CD4-positive, alpha-beta T cell treated with Interleukin-4 for 1 hour (primary cell): ENCODE data around the gene ZNF595.
A peak's percentile ranks its signal among the peaks of the same experiment; 100 is the strongest.
"Not testable (repeated sequence)": the region's sequence is repeated elsewhere in the genome, so short reads cannot be mapped to it uniquely, and the experiment has no call there.

ENCODE experiments used
- DNase-seq, 2 donors: peaks; one replicate each; pipeline ENCODE4 v3.0.0-alpha.2; 2020 to 2022

The ZNF595 gene

DNA sequence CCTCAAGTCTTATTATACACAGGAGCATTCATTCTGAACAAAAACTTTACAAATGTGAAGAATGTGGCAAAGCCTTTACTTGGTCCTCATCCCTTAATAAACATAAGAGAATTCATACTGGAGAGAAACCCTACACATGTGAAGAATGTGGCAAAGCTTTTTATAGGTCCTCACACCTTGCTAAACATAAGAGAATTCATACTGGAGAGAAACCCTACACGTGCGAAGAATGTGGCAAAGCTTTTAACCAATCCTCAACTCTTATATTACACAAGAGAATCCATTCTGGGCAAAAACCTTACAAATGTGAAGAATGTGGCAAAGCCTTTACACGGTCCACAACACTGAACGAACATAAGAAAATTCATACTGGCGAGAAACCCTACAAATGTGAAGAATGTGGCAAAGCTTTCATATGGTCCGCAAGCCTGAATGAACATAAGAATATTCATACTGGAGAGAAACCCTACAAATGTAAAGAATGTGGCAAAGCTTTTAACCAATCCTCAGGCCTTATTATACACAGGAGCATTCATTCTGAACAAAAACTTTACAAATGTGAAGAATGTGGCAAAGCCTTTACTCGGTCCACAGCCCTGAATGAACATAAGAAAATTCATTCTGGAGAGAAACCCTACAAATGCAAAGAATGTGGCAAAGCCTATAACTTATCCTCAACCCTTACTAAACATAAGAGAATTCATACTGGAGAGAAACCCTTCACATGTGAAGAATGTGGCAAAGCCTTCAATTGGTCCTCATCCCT lies 33.6 kb downstream of the ZNF595 start:
- DNase-seq = not testable (repeated sequence)

DNA sequence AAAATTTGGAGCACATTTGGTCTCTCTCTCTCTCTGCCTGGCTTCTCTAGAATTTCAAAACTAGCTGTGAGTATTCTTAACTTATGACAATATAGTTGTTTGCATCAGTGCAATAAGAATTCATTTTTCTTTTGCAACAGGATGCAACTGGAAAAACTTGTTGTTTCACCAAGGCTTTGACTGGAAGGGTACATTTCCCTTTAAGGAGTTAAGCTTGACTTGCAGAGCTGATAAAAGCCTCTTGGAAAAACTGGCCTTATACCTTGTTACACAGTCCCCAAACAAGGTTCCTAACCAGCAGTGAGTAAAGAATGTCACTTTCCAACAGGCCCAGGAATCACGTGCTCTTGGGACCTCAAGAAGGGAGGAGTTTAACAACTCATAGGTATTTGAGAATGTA lies 45.3 kb downstream of the ZNF595 start:
- DNase-seq = no peak

- DNase-seq = no peak
These were observed 46.7 kb downstream of the ZNF595 start for GRCh38 chr4:99863-100262.

DNA sequence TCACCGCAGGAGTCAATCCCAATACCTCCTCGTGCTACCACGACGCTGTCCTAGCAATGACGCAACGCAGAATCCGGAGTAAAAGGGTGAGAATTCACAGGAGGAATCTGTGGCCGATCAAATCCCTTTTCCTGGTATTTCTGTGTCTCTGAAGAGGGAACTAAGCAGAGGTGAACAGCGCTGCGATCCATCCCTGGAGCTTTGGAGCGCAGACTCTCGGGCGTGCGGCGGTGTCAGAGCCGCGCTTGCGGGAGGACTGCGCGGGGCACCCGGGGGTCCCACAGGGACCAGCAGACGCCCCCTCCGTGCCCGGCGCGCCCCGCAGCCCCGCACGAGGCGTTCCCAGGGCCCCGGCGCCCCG lies 53.9 kb downstream of the ZNF595 start:
- DNase-seq = no peak

- no peak for DNase-seq
These were observed 54.6 kb downstream of the ZNF595 start for GRCh38 chr4:107444-108429.

GRCh38 chr4:112771-113170 lies 59.6 kb downstream of the ZNF595 start:
- DNase-seq = no peak

GRCh38 chr4:113732-114131 lies 60.6 kb downstream of the ZNF595 start:
- no peak for DNase-seq

DNA sequence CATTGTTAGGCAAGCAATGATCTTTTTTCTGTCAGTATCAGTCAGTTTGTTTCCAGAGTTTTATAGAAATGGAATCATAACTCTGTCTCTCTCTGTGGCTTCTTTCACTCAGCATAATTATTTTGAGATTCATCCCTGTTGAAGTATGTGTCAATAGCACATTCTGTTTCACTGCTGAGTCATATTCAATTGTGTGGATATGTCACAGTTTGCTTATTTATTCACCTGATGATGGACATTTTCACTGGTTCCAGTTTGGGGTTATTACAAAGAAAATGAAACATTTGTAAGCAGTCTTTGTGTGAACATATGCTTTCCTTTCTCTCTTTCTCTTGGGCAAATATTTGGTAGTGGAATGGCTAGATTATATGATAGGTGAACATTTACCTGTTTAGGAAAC lies 61.0 kb downstream of the ZNF595 start:
- no peak for DNase-seq

- no peak for DNase-seq
These were observed 63.4 kb downstream of the ZNF595 start for GRCh38 chr4:116499-116898.

DNA sequence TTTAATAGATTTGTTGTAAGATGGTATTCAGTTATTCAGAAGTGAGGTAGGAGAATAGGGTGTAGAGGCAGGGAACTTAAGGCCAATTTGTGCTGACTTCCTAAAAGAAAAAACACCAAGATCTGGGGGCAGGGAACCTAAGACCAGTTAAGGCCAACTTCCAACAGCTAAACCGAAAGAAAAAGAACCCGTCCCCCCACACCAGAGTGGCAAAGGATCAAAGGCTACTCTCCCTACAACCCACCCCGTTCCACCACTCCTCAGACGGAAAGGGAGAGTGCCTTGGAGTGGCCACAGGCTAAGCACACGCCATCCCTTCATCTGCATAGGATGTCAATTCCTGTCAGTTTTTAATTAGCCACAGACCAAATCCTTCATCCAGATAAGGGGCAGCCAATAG lies 67.5 kb downstream of the ZNF595 start:
- DNase-seq = no peak

GRCh38 chr4:121408-122084 lies 68.4 kb downstream of the ZNF595 start:
- peak; percentile 58 to 60 for DNase-seq

DNA sequence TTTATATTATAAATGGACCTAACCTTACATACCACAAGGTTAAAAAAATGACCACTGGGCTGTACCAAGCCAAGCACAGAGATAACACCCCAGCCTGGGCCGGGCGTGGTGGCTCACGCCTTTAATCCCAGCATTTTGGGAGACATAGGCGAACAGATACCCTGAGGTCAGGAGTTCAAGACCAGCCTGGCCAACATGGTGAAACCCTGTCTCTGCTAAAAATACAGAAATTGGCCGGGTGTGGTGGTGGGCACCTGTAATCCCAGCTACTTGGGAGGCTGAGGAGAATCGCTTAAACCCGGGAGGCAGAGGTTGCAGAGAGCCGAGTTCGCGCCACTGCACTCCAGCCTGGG lies 70.8 kb downstream of the ZNF595 start:
- not testable (repeated sequence) for DNase-seq

GRCh38 chr4:124275-125081 lies 71.4 kb downstream of the ZNF595 start, which contains the start of gene ZNF718:
ZNF718 (plus strand) TSS chr4:124501; CDS start chr4:124671, 170 bp downstream.
- peak; percentile 94 to 95 for DNase-seq

DNA sequence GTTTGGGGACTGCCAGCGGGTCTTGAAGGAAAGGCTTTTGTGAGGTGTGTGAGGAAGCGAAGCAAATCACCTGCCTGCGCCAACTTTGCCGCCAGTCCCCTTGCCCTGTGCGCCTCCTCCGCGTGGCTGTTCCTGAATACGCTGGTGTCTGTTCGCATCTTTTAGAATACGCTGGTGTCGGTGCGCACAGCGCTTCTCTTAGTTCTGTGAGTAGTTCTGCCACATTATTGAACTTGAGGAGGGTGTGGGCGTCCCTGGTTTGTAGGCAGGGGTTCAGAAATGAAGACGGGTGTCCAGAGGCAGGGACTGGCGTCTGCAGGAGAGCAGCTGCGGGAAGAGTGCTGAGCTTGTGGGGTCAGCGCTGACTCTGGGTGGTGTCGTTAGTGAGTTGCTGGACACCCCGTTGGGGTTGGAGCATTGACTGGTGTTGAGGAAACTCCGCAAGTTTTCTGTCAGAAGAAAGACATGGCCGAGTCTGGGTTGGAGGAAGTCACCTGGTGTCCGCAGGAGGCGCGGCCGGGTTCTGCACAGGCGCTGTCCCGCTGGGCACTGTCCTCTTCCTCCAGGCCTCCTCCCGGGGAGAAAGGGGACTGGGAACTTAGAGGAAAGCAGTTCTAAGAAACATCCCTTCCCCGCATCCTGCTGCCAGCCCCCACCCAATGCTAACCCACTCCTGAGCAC lies 72.1 kb downstream of the ZNF595 start:
- no peak for DNase-seq

- DNase-seq = no peak
These were observed 72.7 kb downstream of the ZNF595 start for GRCh38 chr4:125833-126232.

- no peak for DNase-seq
These were observed 79.4 kb downstream of the ZNF595 start for GRCh38 chr4:132483-132882.
